Measurements from ENCODE around the gene ZNF287. TPM values are rescaled to one million over a fixed set of nuclear protein-coding genes. Genes with fewer than 3 reads are reported as not detected.

The ZNF287 gene
- total and polyA plus RNA-seq, 2 experiments from 2014 or later = 11.7 to 15.1 TPM

- TF ChIP-seq EZH2 (IDR thresholded peaks at IDR 0.05; ENCODE audit: insufficient read depth, poor library complexity, severe bottlenecking) (no peak), EZH2phosphoT487 (IDR thresholded peaks at IDR 0.05; ENCODE audit: insufficient read depth, low read depth) (no peak)
Observed at GRCh38 chr17:16573466-16573865, 4.5 kb upstream of the ZNF287 start.

GRCh38 chr17:16569358-16569712 lies 331 bp upstream of the ZNF287 start:
- no peak overlapping the region for H3K4me2 ChIP-seq (ENCODE audit: unreplicated experiment)
- H3K79me2 ChIP-seq (ENCODE audit: insufficient read depth) = peaks cover 15% of the 10 kb centered on the region
- H3K9me3 ChIP-seq (ENCODE audit: low read depth) = no peaks in the 10 kb centered on the region
- peak overlapping the region; percentile 88 for H2AFZ ChIP-seq
- H3K36me3 ChIP-seq (ENCODE audit: low read depth) = no peaks in the 10 kb centered on the region
- in situ Hi-C loops (cut with MboI) = no loop called here
- DNase-seq = no peak
- H3F3A ChIP-seq (ENCODE audit: insufficient read depth) = no peaks in the 10 kb centered on the region
- 25 to 27% methylated on average over 14 of the region's 14 CpGs for WGBS, 2 experiments (ENCODE audit: low coverage in 1 of 2, low lambda C conversion rate in 2 of 2, missing lambda C conversion rate in 2 of 2)
- peak overlapping the region; percentile 80 for H3K4me3 ChIP-seq
- H3K9me2 ChIP-seq (ENCODE audit: insufficient read depth) = no peaks in the 10 kb centered on the region
- H3K27ac ChIP-seq = no peak overlapping the region
- no peak overlapping the region for H3K9ac ChIP-seq
- no peaks in the 10 kb centered on the region for H3K27me3 ChIP-seq (replicated peaks; ENCODE audit: insufficient read depth)
- 0 out of 2 replicates have a peak, but pooled peaks cover 4% of the 10 kb centered on the region for H3K4me1 ChIP-seq (ENCODE audit: insufficient read depth)
- no peaks in the 10 kb centered on the region for H4K20me1 ChIP-seq (ENCODE audit: insufficient read depth)
- TF ChIP-seq EZH2 (IDR thresholded peaks at IDR 0.05; ENCODE audit: insufficient read depth, poor library complexity, severe bottlenecking) (no peak), EZH2phosphoT487 (IDR thresholded peaks at IDR 0.05; ENCODE audit: insufficient read depth, low read depth) (no peak)

More at GRCh38 chr17:16573466-16573865, 4.5 kb upstream of the ZNF287 start:
- no peaks in the 10 kb centered on the region for H3K9me2 ChIP-seq (ENCODE audit: insufficient read depth)
- no peaks in the 10 kb centered on the region for H3K36me3 ChIP-seq (ENCODE audit: low read depth)
- no peak overlapping the region for H2AFZ ChIP-seq
- H3K27me3 ChIP-seq (replicated peaks; ENCODE audit: insufficient read depth) = peaks cover 3% of the 10 kb centered on the region; the same call in 1 of the 2 replicates
- in situ Hi-C loops (cut with MboI) = no loop called here
- no peak overlapping the region for H3K4me3 ChIP-seq
- peaks cover under 1% of the 10 kb centered on the region; the same call in 1 of the 2 replicates for H3K79me2 ChIP-seq (ENCODE audit: insufficient read depth)
- WGBS, 2 experiments (ENCODE audit: low coverage in 1 of 2, low lambda C conversion rate in 2 of 2, missing lambda C conversion rate in 2 of 2) = 12 to 19% methylated on average over 2 of the region's 2 CpGs
- H3K9me3 ChIP-seq (ENCODE audit: low read depth) = no peaks in the 10 kb centered on the region
- H3K4me1 ChIP-seq (ENCODE audit: insufficient read depth) = no peaks in the 10 kb centered on the region
- no peak overlapping the region for H3K27ac ChIP-seq
- H3K9ac ChIP-seq = no peak overlapping the region
- DNase-seq = no peak
- H4K20me1 ChIP-seq (ENCODE audit: insufficient read depth) = no peaks in the 10 kb centered on the region
- H3K4me2 ChIP-seq (ENCODE audit: unreplicated experiment) = no peak overlapping the region
- H3F3A ChIP-seq (ENCODE audit: insufficient read depth) = no peaks in the 10 kb centered on the region

GRCh38 chr17:16552637-16553045 lies 16.4 kb downstream of the ZNF287 start:
- Histone ChIP-seq H2AFZ (no peak overlapping the region), H3K79me2 (ENCODE audit: insufficient read depth) (no peaks in the 10 kb centered on the region), H3K27me3 (replicated peaks; ENCODE audit: insufficient read depth) (no peaks in the 10 kb centered on the region), H3K4me2 (ENCODE audit: unreplicated experiment) (no peak overlapping the region), H3K9me2 (ENCODE audit: insufficient read depth) (no peaks in the 10 kb centered on the region), H4K20me1 (ENCODE audit: insufficient read depth) (no peaks in the 10 kb centered on the region), H3K9me3 (ENCODE audit: low read depth) (peaks cover 25% of the 10 kb centered on the region), H3K9ac (no peak overlapping the region), H3K4me1 (ENCODE audit: insufficient read depth) (no peaks in the 10 kb centered on the region), H3K4me3 (no peak overlapping the region), H3K36me3 (ENCODE audit: low read depth) (peaks cover 66% of the 10 kb centered on the region), H3F3A (ENCODE audit: insufficient read depth) (no peaks in the 10 kb centered on the region), H3K27ac (no peak overlapping the region)
- 96 to 97% methylated on average over 3 of the region's 3 CpGs for WGBS, 2 experiments (ENCODE audit: low coverage in 1 of 2, low lambda C conversion rate in 2 of 2, missing lambda C conversion rate in 2 of 2)
- TF ChIP-seq EZH2 (IDR thresholded peaks at IDR 0.05; ENCODE audit: insufficient read depth, poor library complexity, severe bottlenecking) (no peak), EZH2phosphoT487 (IDR thresholded peaks at IDR 0.05; ENCODE audit: insufficient read depth, low read depth) (no peak)
- no peak for DNase-seq
- in situ Hi-C loops (cut with MboI) = no loop called here

- in situ Hi-C loops (cut with MboI) = no loop called here
- no peaks in the 10 kb centered on the region for H4K20me1 ChIP-seq (ENCODE audit: insufficient read depth)
- no peak for DNase-seq
- TF ChIP-seq EZH2 (IDR thresholded peaks at IDR 0.05; ENCODE audit: insufficient read depth, poor library complexity, severe bottlenecking) (no peak), EZH2phosphoT487 (IDR thresholded peaks at IDR 0.05; ENCODE audit: insufficient read depth, low read depth) (no peak)
- H3K9me3 ChIP-seq (ENCODE audit: low read depth) = peaks cover 25% of the 10 kb centered on the region
- no peak overlapping the region for H3K4me2 ChIP-seq (ENCODE audit: unreplicated experiment)
- H3K27ac ChIP-seq = no peak overlapping the region
- H3K9me2 ChIP-seq (ENCODE audit: insufficient read depth) = no peaks in the 10 kb centered on the region
- peaks cover 60% of the 10 kb centered on the region for H3K36me3 ChIP-seq (ENCODE audit: low read depth)
- no peaks in the 10 kb centered on the region for H3K4me1 ChIP-seq (ENCODE audit: insufficient read depth)
- WGBS, 2 experiments (ENCODE audit: low coverage in 1 of 2, low lambda C conversion rate in 2 of 2, missing lambda C conversion rate in 2 of 2) = 87 to 92% methylated on average over 4 of the region's 4 CpGs
- H2AFZ ChIP-seq = no peak overlapping the region
- H3K9ac ChIP-seq = no peak overlapping the region
- H3F3A ChIP-seq (ENCODE audit: insufficient read depth) = no peaks in the 10 kb centered on the region
- no peaks in the 10 kb centered on the region for H3K79me2 ChIP-seq (ENCODE audit: insufficient read depth)
- no peak overlapping the region for H3K4me3 ChIP-seq
- no peaks in the 10 kb centered on the region for H3K27me3 ChIP-seq (replicated peaks; ENCODE audit: insufficient read depth)
Observed at GRCh38 chr17:16551878-16552636, 16.9 kb downstream of the ZNF287 start.

Data from GM23248 (cell line).